HG03571 (cell line): ENCODE results near the gene POLR2J2.
A peak's percentile ranks its signal among the peaks of the same experiment; 100 is the strongest.
"Not testable (repeated sequence)": the region's sequence is repeated elsewhere in the genome, so short reads cannot be mapped to it uniquely, and the experiment has no call there.

Experiments used
- ATAC-seq: cut with Tn5 transposase; IDR thresholded peaks from one replicate; pipeline ENCODE4 v1.9.1; 2021; ENCODE audit not compliant: unreplicated experiment

Gene POLR2J2

DNA sequence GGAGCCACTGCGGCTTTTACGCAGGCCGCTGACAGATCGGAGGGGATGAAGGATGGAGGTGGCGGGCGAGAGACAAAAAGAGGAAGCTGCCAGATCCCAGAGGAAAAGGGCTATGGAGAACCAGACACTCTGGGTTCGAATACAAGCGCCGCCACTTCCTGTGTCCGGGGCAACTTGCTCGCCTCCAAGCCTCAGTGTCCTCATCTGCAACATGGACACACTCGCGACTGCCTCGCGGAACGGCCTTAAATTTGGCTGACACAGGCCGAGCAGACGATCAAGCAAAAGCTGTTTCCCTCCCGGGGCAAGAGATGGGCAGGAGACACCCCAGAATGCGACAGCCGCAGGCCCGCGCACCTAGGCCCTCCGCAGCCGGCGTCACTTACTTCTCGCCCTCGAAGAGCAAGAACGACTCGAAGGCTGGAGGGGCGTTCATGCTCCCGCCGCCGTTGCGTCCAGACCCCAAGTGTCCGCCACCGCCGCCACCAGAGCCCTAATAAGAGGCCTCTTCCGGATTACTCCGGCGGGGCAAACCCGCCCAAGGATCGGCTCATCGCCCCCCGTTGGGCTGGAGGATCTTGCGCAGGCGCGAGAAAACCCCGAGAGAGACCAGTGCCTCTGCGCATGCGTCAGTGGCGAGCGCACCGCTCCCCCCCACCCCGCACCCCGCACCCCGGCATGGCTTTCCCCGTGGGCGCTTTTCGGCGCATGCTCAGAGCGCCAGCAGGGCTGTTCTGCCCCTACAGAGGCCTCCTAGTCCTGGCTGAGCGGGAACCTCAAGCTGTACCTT is at the start of gene POLR2J2:
POLR2J2 (minus strand) TSS at position 498 of the 790 bp plus-strand sequence; CDS start at position 436, 62 bp downstream.
- ATAC-seq = peak; percentile 43

- not testable (repeated sequence) for ATAC-seq
Observed at GRCh38 chr7:102718491-102718890, 47.0 kb upstream of the POLR2J2 start.

DNA sequence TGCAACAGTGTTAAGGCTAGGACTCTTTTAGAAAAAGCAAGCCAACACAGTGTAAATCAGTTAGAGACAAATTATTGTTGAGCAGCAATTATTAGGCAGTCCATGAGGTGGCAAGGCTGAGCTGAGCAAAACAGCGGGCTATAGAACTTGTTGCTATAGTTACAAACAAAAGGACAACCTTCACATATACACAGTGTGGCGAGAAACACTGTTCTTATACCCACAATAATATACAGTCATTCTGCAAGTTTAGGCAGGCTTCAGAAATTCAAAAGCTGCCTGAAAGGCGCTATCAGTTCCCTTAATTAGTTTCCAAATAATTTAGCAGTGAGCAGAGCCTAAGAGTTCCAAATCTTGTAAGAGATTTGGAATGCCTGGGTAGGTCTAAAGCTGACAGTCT is 44.3 kb upstream of the POLR2J2 start:
- peak; percentile 45 for ATAC-seq

- ATAC-seq = not testable (repeated sequence)
Observed at GRCh38 chr7:102714774-102715522, 43.5 kb upstream of the POLR2J2 start.

DNA sequence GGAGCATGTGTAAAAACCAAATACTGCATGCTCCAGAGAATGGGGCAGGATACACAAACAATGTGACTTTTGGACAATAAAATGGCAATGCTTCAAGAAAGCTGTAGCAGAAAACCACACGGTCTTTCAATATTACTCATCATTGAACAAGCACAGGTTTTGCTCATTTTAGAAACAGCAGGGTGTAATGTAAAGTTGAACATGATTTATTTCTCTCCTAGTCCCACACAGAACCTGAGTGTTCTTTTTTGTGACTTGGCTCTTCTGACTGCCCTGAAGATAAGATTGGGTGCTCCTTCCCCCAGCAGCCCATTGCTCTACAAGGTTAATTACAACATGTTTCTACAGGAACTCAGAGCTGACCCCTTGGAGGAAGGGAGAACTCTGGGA is 42.2 kb upstream of the POLR2J2 start:
- ATAC-seq = peak; percentile 72

- peak; percentile 78 for ATAC-seq
Observed at GRCh38 chr7:102713011-102713690, 41.7 kb upstream of the POLR2J2 start.

GRCh38 chr7:102698962-102699750 is 27.7 kb upstream of the POLR2J2 start:
- not testable (repeated sequence) for ATAC-seq

GRCh38 chr7:102697642-102698512 is 26.4 kb upstream of the POLR2J2 start:
- ATAC-seq = not testable (repeated sequence)

- not testable (repeated sequence) for ATAC-seq
Observed at GRCh38 chr7:102696009-102696408, 24.5 kb upstream of the POLR2J2 start.

- peak; percentile 80 for ATAC-seq
Observed at GRCh38 chr7:102695033-102695552, 23.6 kb upstream of the POLR2J2 start.

GRCh38 chr7:102694008-102694407 is 22.5 kb upstream of the POLR2J2 start:
- ATAC-seq = not testable (repeated sequence)

DNA sequence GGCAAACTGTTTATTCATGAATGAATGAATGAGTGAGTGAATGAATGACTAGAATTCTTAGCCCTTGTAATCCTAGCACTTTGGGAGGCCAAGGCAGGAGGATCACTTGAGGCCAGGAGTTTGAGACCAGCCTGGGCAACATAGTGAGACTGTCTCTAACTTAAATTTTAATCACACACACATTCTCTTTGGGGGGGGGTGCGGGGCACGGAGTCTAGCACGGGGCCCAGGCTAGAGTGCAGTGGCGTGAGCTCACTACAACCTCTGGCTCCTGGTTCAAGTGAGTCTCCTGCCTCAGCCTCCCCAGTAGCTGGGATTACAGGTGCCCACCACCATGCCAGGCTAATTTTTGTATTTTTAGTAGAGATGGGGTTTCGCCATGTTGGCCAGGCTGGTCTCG is 19.1 kb upstream of the POLR2J2 start:
- ATAC-seq = not testable (repeated sequence)

GRCh38 chr7:102689436-102690282 is 18.2 kb upstream of the POLR2J2 start:
- ATAC-seq = peak; percentile 58

DNA sequence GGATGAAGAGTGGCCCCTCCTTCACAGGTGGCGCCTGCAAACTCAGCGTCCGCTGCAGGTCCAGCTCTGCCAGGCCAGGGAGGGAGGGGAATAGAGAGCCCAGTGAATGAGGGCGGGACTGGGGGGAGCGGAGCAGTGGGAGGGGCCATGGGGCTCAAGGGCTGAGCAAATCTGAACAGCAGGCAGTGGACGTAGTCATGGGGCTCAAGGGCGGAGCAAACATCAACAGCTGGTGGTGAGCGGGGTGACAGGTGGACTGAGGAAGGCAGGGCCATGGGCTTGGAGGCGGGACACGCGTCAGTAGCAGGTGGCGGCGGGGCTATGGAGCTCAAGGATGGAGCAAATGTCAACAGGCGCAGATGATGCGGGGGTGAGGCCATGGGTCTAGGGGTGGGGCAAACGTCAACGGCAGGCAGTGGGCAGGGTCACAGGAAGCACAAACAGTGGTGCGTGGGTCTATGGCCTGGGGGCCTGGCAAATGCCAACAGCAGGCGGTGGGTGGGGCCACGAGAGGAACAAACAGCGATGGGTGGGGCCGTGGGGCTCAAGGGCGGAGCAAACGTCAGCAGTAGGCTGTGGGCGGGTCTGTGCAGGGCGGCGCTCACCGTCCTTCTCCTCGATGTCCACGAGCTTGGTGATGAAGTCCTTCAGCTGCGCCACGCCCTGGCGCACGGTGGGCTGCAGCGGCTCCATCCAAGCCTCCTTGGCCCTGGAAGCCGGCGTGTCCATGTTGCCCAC is 17.0 kb upstream of the POLR2J2 start:
- ATAC-seq = peak; percentile 76

GRCh38 chr7:102682560-102682959 is 11.1 kb upstream of the POLR2J2 start:
- ATAC-seq = not testable (repeated sequence)

DNA sequence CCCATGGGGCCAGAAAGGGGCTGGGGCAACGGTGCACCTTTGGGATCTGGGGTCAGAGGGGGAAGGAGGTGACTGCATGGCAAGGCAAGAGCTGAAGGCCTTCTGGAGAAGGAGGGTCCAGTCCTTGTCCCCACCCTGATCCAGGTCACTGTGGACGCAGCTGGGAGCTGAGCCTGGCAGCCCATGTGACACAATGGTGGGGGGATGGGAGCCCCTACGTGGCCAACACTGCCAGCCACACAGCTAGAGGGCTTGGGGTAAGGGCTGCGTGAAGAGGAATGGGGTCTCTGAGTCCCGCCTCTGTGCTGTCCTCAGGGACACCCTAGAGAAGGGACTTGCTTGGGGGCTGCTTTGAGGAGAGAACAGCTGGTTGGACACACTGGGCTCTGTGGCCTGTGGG is 9.3 kb upstream of the POLR2J2 start:
- not testable (repeated sequence) for ATAC-seq

GRCh38 chr7:102675545-102675944 is 4.1 kb upstream of the POLR2J2 start:
- ATAC-seq = not testable (repeated sequence)
